ENCODE data around the gene SF3B1. TPM values are rescaled to one million over a fixed set of nuclear protein-coding genes. Genes with fewer than 3 reads are reported as not detected.

The SF3B1 gene
- total RNA-seq, 1 donor: 247 TPM

Small RNA genes lying within 50 kb of the gene (small RNA-seq; reads per million reads assigned to genes)
- not detected for gene RF00394
- not detected for gene RNU6-1029P

Other genes with a start within 250 kb of the SF3B1 start
- 3.9 and 7.7 TPM in 2 replicates for gene ANKRD44, start 124.2 kb downstream of the SF3B1 start, total RNA-seq
- 49.0 and 69.5 TPM in 2 replicates for gene COQ10B, start 18.5 kb upstream of the SF3B1 start, total RNA-seq
- gene HSPD1, start 64.8 kb upstream of the SF3B1 start, total RNA-seq: 118 and 185 TPM in 2 replicates
- gene HSPE1, start 65.4 kb upstream of the SF3B1 start, total RNA-seq: 34.1 and 58.3 TPM in 2 replicates
- 30.3 and 44.5 TPM in 2 replicates for gene MOB4, start 81.0 kb upstream of the SF3B1 start, total RNA-seq
- 4.7 and 6.4 TPM in 2 replicates for gene RFTN2, start 240.6 kb upstream of the SF3B1 start, total RNA-seq